Upper lobe of right lung (tissue), 1 donor: ENCODE results near the gene OXLD1. TPM values are rescaled to one million over a fixed set of nuclear protein-coding genes. Genes with fewer than 3 reads are reported as not detected.

ENCODE experiments used
- ATAC-seq: fragments of 200-7000 bp; cut with Tn5 transposase; one replicate; pipeline ENCODE4 v1.9.1; 2020; ENCODE audit warnings: mild to moderate bottlenecking, moderate library complexity
- DNase-seq: peaks from one replicate; pipeline ENCODE4 v3.0.0-alpha.2; 2020
- H3K27ac ChIP-seq: fragments of 200-600 bp; one replicate; pipeline ENCODE4 v1.8.0; 2022
- H3K27me3 ChIP-seq: fragments of 200-600 bp; one replicate; pipeline ENCODE4 v1.8.0; 2022; ENCODE audit warnings: mild to moderate bottlenecking
- H3K36me3 ChIP-seq: fragments of 200-600 bp; one replicate; pipeline ENCODE4 v1.8.0; 2022
- H3K4me1 ChIP-seq: fragments of 200-600 bp; one replicate; pipeline ENCODE4 v1.8.0; 2022
- H3K4me3 ChIP-seq: fragments of 200-600 bp; one replicate; pipeline ENCODE4 v1.8.0; 2022; ENCODE audit warnings: mild to moderate bottlenecking
- H3K9me3 ChIP-seq: fragments of 200-600 bp; one replicate; pipeline ENCODE4 v1.8.0; 2022
- CTCF ChIP-seq: fragments of 200-600 bp; IDR thresholded peaks from one replicate; pipeline ENCODE4 v1.8.0; 2022; ENCODE audit warnings: antibody characterized with exemption
- intact Hi-C: fragments of 100-400 bp; cut with DNase I; formaldehyde crosslinking; loops from one replicate; pipeline ENCODE4 v1.11.0; 2022
- long read RNA-seq: library from polyadenylated mRNA; unstranded; transcript quantifications from one replicate; pipeline ENCODE4 v2.0.0, GENCODE V29; 2021
- total RNA-seq: library from RNA; stranded (reverse); fragmentation: NEBNext Ultra II Directional; extraction: Animal tissue kit (Norgen Biotek cat#: 25700); gene quantifications from one replicate; pipeline ENCODE4 v1.2.1, GENCODE V29; 2021
- donor health status: DM: no; HTN: yes; CAD: no; lungs with severe emphysema.

OXLD1 gene
- total RNA-seq: 26.7 TPM
- long read RNA-seq, transcript OXLD1-206 (1 exons, 1,600 nt): major isoform, 22 of 30 reads
- long read RNA-seq, partial matches to known transcripts: 0 of 30 reads
- long read RNA-seq, other reads (novel, unspliced or antisense): 1 of 30 reads

GRCh38 chr17:81666342-81667191, at the start of gene OXLD1, which contains the start of gene CCDC137:
Gene OXLD1, minus strand, starts transcription at chr17:81666605. Its CDS starts 28 bp downstream, at chr17:81666577.
Gene CCDC137, plus strand, starts transcription at chr17:81666737. Its CDS starts 30 bp downstream, at chr17:81666767.
- DNase-seq: peak; percentile 99
- Histone ChIP-seq H3K4me3 (peak within 1 kb of the TSS; percentile 99), H3K27ac (peak within 1 kb of the TSS; percentile 92), H3K36me3 (peaks cover 27% of the 10 kb centered on the region), H3K9me3 (no peaks in the 10 kb centered on the region), H3K27me3 (no peaks in the 10 kb centered on the region), H3K4me1 (peaks cover 25% of the 10 kb centered on the region)
- ATAC-seq: peak; percentile 98
- TF ChIP-seq CTCF: no peak
- intact Hi-C loops: no loop called here

DNA sequence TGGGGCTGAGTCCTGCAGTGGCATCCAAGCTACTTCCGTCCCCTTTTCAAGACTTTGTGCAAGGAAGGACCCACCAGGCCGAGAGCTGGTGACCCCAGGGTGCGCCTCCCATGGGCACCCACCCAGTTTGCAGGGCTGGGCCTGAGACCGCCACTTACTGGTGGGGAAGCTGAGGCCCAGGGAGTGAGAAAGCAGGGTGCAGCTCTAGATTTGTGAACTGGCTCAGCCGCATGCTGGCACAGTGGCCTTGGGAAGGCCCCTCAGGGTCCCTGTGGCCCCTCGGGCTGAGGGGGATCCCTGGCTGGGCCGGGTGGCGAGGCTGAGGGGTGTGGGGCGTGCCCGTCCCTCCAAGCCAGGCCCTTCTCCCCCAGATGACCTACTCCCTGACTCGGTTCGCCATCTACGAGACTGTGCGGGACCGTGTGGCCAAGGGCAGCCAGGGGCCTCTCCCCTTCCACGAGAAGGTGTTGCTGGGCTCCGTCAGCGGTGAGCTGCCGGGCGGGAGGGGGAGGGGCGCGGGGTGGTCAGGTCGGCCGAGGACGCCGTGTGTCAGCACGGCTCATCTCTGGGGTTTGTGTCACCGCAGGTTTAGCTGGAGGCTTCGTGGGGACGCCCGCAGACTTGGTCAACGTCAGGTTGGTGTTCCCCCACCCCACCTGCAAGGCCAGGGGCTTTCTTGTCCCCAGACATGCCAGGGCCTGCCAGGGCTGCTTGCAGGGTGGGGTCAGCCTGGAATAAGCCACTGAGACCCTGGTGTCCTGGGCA, 48.9 kb upstream of the OXLD1 start:
- no peak overlapping the region for H3K27ac ChIP-seq
- no peaks in the 10 kb centered on the region for H3K36me3 ChIP-seq
- no peaks in the 10 kb centered on the region for H3K9me3 ChIP-seq
- intact Hi-C loops: no loop called here
- peaks cover 25% of the 10 kb centered on the region for H3K4me1 ChIP-seq
- H3K4me3 ChIP-seq: no peak overlapping the region
- no peaks in the 10 kb centered on the region for H3K27me3 ChIP-seq
- ATAC-seq (no peak), DNase-seq (peak; percentile 62)
- no peak for TF ChIP-seq CTCF

GRCh38 chr17:81714412-81715106, 48.2 kb upstream of the OXLD1 start:
- DNase-seq: no peak

GRCh38 chr17:81713556-81714411, 47.4 kb upstream of the OXLD1 start:
- Histone ChIP-seq H3K36me3 (no peaks in the 10 kb centered on the region), H3K4me3 (no peak overlapping the region), H3K27me3 (no peaks in the 10 kb centered on the region), H3K4me1 (peaks cover 25% of the 10 kb centered on the region), H3K27ac (no peak overlapping the region), H3K9me3 (no peaks in the 10 kb centered on the region)
- DNase-seq (no peak), ATAC-seq (no peak)
- intact Hi-C loops: no loop called here
- no peak for TF ChIP-seq CTCF

More at GRCh38 chr17:81714412-81715106, 48.2 kb upstream of the OXLD1 start:
- peaks cover 25% of the 10 kb centered on the region for H3K4me1 ChIP-seq
- no peak for TF ChIP-seq CTCF
- intact Hi-C loops: no loop called here
- H3K9me3 ChIP-seq: no peaks in the 10 kb centered on the region
- H3K4me3 ChIP-seq: no peak overlapping the region
- ATAC-seq: no peak
- H3K27ac ChIP-seq: no peak overlapping the region
- no peaks in the 10 kb centered on the region for H3K27me3 ChIP-seq
- H3K36me3 ChIP-seq: no peaks in the 10 kb centered on the region
